ENCODE data around the gene SAXO1. TPM values are rescaled to one million over a fixed set of nuclear protein-coding genes. Genes with fewer than 3 reads are reported as not detected.
A peak's percentile ranks its signal among the peaks of the same experiment; 100 is the strongest.

The SAXO1 gene
- total RNA-seq (2014; rRNA removed): not detected in 2 replicates
- percentile 32 among the genes with signal in this experiment for Bru-seq, nascent RNA
- BruChase-seq, experiment 1, labeled RNA remaining after a 6-hour chase: percentile 26 among the genes with signal in this experiment
- BruChase-seq, experiment 2, labeled RNA remaining after a 2-hour chase: percentile 36 among the genes with signal in this experiment
- long read RNA-seq, partial matches to known transcripts: 1 of 1 reads
- long read RNA-seq, other reads (novel, unspliced or antisense): 0 of 1 reads

DNA sequence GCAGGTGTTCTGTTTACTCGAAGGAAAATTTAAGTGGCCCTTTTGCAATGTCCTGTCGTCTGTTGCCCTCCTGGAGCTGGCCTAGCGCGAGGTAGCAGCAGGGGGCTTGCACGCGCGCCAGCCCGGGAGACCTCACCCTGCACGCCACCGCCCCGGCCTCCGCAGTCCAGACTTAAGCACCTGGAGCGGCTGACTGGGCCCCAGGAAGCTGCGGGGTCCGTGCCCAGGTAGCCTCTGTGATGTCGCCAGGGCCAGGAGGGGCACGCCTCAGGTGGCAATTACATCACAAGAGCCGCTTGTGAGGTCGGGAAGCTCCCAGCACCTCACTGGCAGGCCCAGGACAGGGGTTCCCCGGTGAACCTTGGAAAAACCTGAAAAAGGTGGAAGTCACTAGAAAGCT is at the start of gene SAXO1:
Gene SAXO1 (minus strand): TSS at position 195 of the 400 bp plus-strand sequence. CDS start 301 bp downstream, outside the sequence.
- Histone ChIP-seq H3K27me3 (ENCODE audit: low read length) (no peaks in the 10 kb centered on the region), H3K9me3 (ENCODE audit: low read length) (no peaks in the 10 kb centered on the region), H3K4me2 (ENCODE audit: low read length) (no peak within 1 kb of the TSS), H4K20me1 (ENCODE audit: low read length) (no peaks in the 10 kb centered on the region), H2AFZ (ENCODE audit: low read length) (no peak within 1 kb of the TSS), H3F3A (ENCODE audit: low read length, unreplicated experiment) (no peaks in the 10 kb centered on the region), H3K9ac (ENCODE audit: low read length) (no peak within 1 kb of the TSS), H3K79me2 (ENCODE audit: low read length) (no peaks in the 10 kb centered on the region), H3K4me3 (ENCODE audit: low read length) (no peak within 1 kb of the TSS), H3K27ac (ENCODE audit: low read length) (no peak within 1 kb of the TSS), H3K36me3 (ENCODE audit: low read depth, low read length) (no peaks in the 10 kb centered on the region), H3K4me1 (ENCODE audit: insufficient read depth, low read length) (no peaks in the 10 kb centered on the region), H3K9me2 (replicated peaks; ENCODE audit: low read length) (no peaks in the 10 kb centered on the region)
- POLR2A ChIA-PET (ENCODE audit: unreplicated experiment): no interaction called here
- CTCF ChIA-PET: no interaction called here
- ATAC-seq (no peak), DNase-seq (no peak)
- intact Hi-C loops (cut with micrococcal nuclease): no loop called here
- no TSS peak for BruUV-seq (replicated peaks)
- TF ChIP-seq EZH2phosphoT487 (IDR thresholded peaks at IDR 0.05; ENCODE audit: borderline replicate concordance, low read length): no peak
- TF ChIP-seq CTCF (conservative IDR thresholded peaks at IDR 0.05; ENCODE audit: low read depth, low read length): no peak
- TF ChIP-seq EZH2 (IDR thresholded peaks at IDR 0.05; ENCODE audit: low read length, unreplicated experiment): no peak

GRCh38 chr9:19074836-19075235 is 41.8 kb upstream of the SAXO1 start:
- peak overlapping the region; percentile 44 for H3K27ac ChIP-seq (ENCODE audit: low read length)
- BruUV-seq (replicated peaks): no TSS peak
- H4K20me1 ChIP-seq (ENCODE audit: low read length): no peaks in the 10 kb centered on the region
- no peaks in the 10 kb centered on the region for H3K9me3 ChIP-seq (ENCODE audit: low read length)
- no peak overlapping the region for H3K4me3 ChIP-seq (ENCODE audit: low read length)
- no peaks in the 10 kb centered on the region for H3K9me2 ChIP-seq (replicated peaks; ENCODE audit: low read length)
- peaks cover 6% of the 10 kb centered on the region for H3F3A ChIP-seq (ENCODE audit: low read length, unreplicated experiment)
- no peaks in the 10 kb centered on the region for H3K79me2 ChIP-seq (ENCODE audit: low read length)
- peak overlapping the region; percentile 35; the same call in 1 of the 2 replicates for H3K4me2 ChIP-seq (ENCODE audit: low read length)
- no peak overlapping the region for H2AFZ ChIP-seq (ENCODE audit: low read length)
- ChIA-PET POLR2A (ENCODE audit: unreplicated experiment) (no interaction called here), CTCF (interaction anchor here (1.0 kb wide), 1 partner anchor 99 kb away, joined by 3 read pairs; no protein-coding TSS in a partner anchor)
- ATAC-seq: peak; percentile 91
- DNase-seq: peak; percentile 75
- H3K4me1 ChIP-seq (ENCODE audit: insufficient read depth, low read length): peaks cover 9% of the 10 kb centered on the region; the same call in 1 of the 2 replicates
- no peak for TF ChIP-seq EZH2phosphoT487 (IDR thresholded peaks at IDR 0.05; ENCODE audit: borderline replicate concordance, low read length)
- TF ChIP-seq CTCF (conservative IDR thresholded peaks at IDR 0.05; ENCODE audit: low read depth, low read length): no peak
- TF ChIP-seq EZH2 (IDR thresholded peaks at IDR 0.05; ENCODE audit: low read length, unreplicated experiment): no peak
- H3K9ac ChIP-seq (ENCODE audit: low read length): no peak overlapping the region
- H3K27me3 ChIP-seq (ENCODE audit: low read length): no peaks in the 10 kb centered on the region
- peaks cover 51% of the 10 kb centered on the region for H3K36me3 ChIP-seq (ENCODE audit: low read depth, low read length)
- intact Hi-C loops (cut with micrococcal nuclease): no loop called here

GRCh38 chr9:19074229-19074628 is 41.2 kb upstream of the SAXO1 start:
- H4K20me1 ChIP-seq (ENCODE audit: low read length): no peaks in the 10 kb centered on the region
- intact Hi-C loops (cut with micrococcal nuclease): no loop called here
- H3K4me3 ChIP-seq (ENCODE audit: low read length): no peak overlapping the region
- H3K79me2 ChIP-seq (ENCODE audit: low read length): no peaks in the 10 kb centered on the region
- H3K4me2 ChIP-seq (ENCODE audit: low read length): peak overlapping the region; percentile 35; the same call in 1 of the 2 replicates
- no peak for TF ChIP-seq EZH2 (IDR thresholded peaks at IDR 0.05; ENCODE audit: low read length, unreplicated experiment)
- TF ChIP-seq CTCF (conservative IDR thresholded peaks at IDR 0.05; ENCODE audit: low read depth, low read length): no peak
- no peak for TF ChIP-seq EZH2phosphoT487 (IDR thresholded peaks at IDR 0.05; ENCODE audit: borderline replicate concordance, low read length)
- H3K9me3 ChIP-seq (ENCODE audit: low read length): no peaks in the 10 kb centered on the region
- H3K9ac ChIP-seq (ENCODE audit: low read length): no peak overlapping the region
- H3K4me1 ChIP-seq (ENCODE audit: insufficient read depth, low read length): peaks cover 9% of the 10 kb centered on the region; the same call in 1 of the 2 replicates
- POLR2A ChIA-PET (ENCODE audit: unreplicated experiment): no interaction called here
- ATAC-seq (no peak), DNase-seq (no peak)
- no peak overlapping the region for H2AFZ ChIP-seq (ENCODE audit: low read length)
- no peaks in the 10 kb centered on the region for H3K27me3 ChIP-seq (ENCODE audit: low read length)
- CTCF ChIA-PET: no interaction called here
- no TSS peak for BruUV-seq (replicated peaks)
- peaks cover 53% of the 10 kb centered on the region for H3K36me3 ChIP-seq (ENCODE audit: low read depth, low read length)
- no peaks in the 10 kb centered on the region for H3K9me2 ChIP-seq (replicated peaks; ENCODE audit: low read length)
- H3K27ac ChIP-seq (ENCODE audit: low read length): peak overlapping the region; percentile 44
- H3F3A ChIP-seq (ENCODE audit: low read length, unreplicated experiment): peaks cover 6% of the 10 kb centered on the region
